Fibroblast of lung (primary cell): ENCODE data around the gene ZBTB7C.

Experiments used
- CTCF ChIP-seq, 2 donors: IDR thresholded peaks in 1 of 2; conservative IDR thresholded peaks in 1 of 2; 1 replicate in 1 of 2; 2 replicates in 1 of 2; pipeline ENCODE4 v1.5.1; 2011 to 2012; ENCODE audit warnings: low read length in 2 of 2, control low read depth in 1 of 2, inconsistent platforms in 1 of 2, low read depth in 1 of 2, mild to moderate bottlenecking in 1 of 2
- EZH2 ChIP-seq: IDR thresholded peaks from 2 replicates; pipeline ENCODE4 v1.5.1; 2012; ENCODE audit warnings: low read length, control low read depth, mild to moderate bottlenecking; ENCODE audit errors: missing control alignments

GRCh38 chr18:48024009-48024512 is 385.1 kb downstream of the ZBTB7C start:
- TF ChIP-seq CTCF (conservative IDR thresholded peaks at IDR 0.05 in 1 of 2, IDR thresholded peaks at IDR 0.05 in 1 of 2; ENCODE audit: low read depth in 1 of 2, low read length in 2 of 2) (no peak), EZH2 (no peak)
